GM12878 (cell line): ENCODE results near the gene RNF169. TPM values are rescaled to one million over a fixed set of nuclear protein-coding genes. Genes with fewer than 3 reads are reported as not detected.

Experiments used
- ATAC-seq: fragments of 200-7000 bp; cut with Tn5 transposase; 3 replicates; pipeline ENCODE4 v1.9.1; 2020; ENCODE audit warnings: mild to moderate bottlenecking, moderate library complexity
- BruUV-seq: library from RNA; stranded (reverse); fragments of 400-500 nt; replicated peaks from 2 replicates; lab custom pipeline; 2021; lab: Mats Ljungman, UMichigan
- CTCF ChIA-PET: fragments of 300-600 bp; sonication (Branson Sonifier 250); formaldehyde crosslinking; extraction: SDS; loops from one replicate; lab custom pipeline; 2021; ENCODE audit warnings: inconsistent platforms; lab: Yijun Ruan, JAX
- POLR2A ChIA-PET: fragments of 350-600 bp; formaldehyde crosslinking; extraction: SDS; loops from one replicate; lab custom pipeline; 2021; ENCODE audit warnings: inconsistent platforms; lab: Charles Lee
- RAD21 ChIA-PET: fragments of 300-600 bp; sonication (Branson Sonifier 250); formaldehyde crosslinking; loops from one replicate; lab custom pipeline; 2023; ENCODE audit warnings: antibody characterized with exemption; ENCODE audit not compliant: unreplicated experiment; lab: Charles Lee
- SMC1A ChIA-PET: fragments of 300-600 bp; sonication (Branson Sonifier 250); formaldehyde crosslinking; loops from one replicate; lab custom pipeline; 2023; ENCODE audit not compliant: unreplicated experiment, uncharacterized antibody; lab: Charles Lee
- DNase-seq: peaks from one replicate; pipeline ENCODE4 v3.0.0-alpha.2; 2011; ENCODE audit warnings: low read depth, low spot score
- FAIRE-seq: peaks from 3 replicates; lab custom pipeline; 2011; peaks lifted over from hg19 to GRCh38; lab: Jason Lieb, UNC
- H2AFZ ChIP-seq: 2 replicates; pipeline ENCODE4 v1.6.0; 2011; ENCODE audit warnings: low read depth, low read length, control low read depth; ENCODE audit not compliant: control insufficient read depth
- H3K27ac ChIP-seq: 2 replicates; pipeline ENCODE4 v1.5.1; 2011; ENCODE audit warnings: control low read depth; ENCODE audit not compliant: control insufficient read depth, insufficient read depth
- H3K27me3 ChIP-seq, 2 experiments: replicated peaks in 1 of 2; 2 replicates each; pipeline versions ENCODE4 v1.6.0 to v1.6.1; 2011; ENCODE audit warnings: low read length in 1 of 2; ENCODE audit not compliant: control insufficient read depth in 2 of 2, insufficient read depth in 2 of 2
- H3K36me3 ChIP-seq, 2 experiments: 2 replicates each; pipeline ENCODE4 v1.5.1; 2011; ENCODE audit warnings: low read length in 1 of 2; ENCODE audit not compliant: control insufficient read depth in 2 of 2, insufficient read depth in 2 of 2
- H3K4me1 ChIP-seq: 2 replicates; pipeline ENCODE4 v1.6.1; 2011; ENCODE audit warnings: mild to moderate bottlenecking, low read length, moderate library complexity, mixed read lengths; ENCODE audit not compliant: control insufficient read depth, insufficient read depth
- H3K4me2 ChIP-seq: 2 replicates; pipeline ENCODE4 v1.6.0; 2011; ENCODE audit warnings: control low read depth; ENCODE audit not compliant: control insufficient read depth, insufficient read depth
- H3K4me3 ChIP-seq: fragments of 200-600 bp; sonication (generic); 2 replicates; pipeline ENCODE4 v1.5.1; 2016
- H3K79me2 ChIP-seq: 2 replicates; pipeline ENCODE4 v1.6.0; 2011; ENCODE audit warnings: low read length; ENCODE audit not compliant: control insufficient read depth, insufficient read depth
- H3K9ac ChIP-seq: 2 replicates; pipeline ENCODE4 v1.8.0; 2011; ENCODE audit warnings: low read length, control low read depth, mixed read lengths; ENCODE audit not compliant: control insufficient read depth, insufficient read depth
- H3K9me3 ChIP-seq: replicated peaks from 3 replicates; pipeline ENCODE4 v1.5.1; 2011; ENCODE audit warnings: mild to moderate bottlenecking, low read length; ENCODE audit not compliant: control insufficient read depth, insufficient read depth
- H4K20me1 ChIP-seq: 2 replicates; pipeline ENCODE4 v1.6.0; 2011; ENCODE audit not compliant: control insufficient read depth, insufficient read depth
- ASH2L ChIP-seq: fragments of 300-600, 200-600 bp; sonication (generic); IDR thresholded peaks from 2 replicates; pipeline ENCODE4 v1.6.1; 2017; ENCODE audit warnings: low read depth, mild to moderate bottlenecking, borderline replicate concordance
- CBX3 ChIP-seq: fragments of 200-600 bp; sonication (generic); IDR thresholded peaks from 2 replicates; pipeline ENCODE4 v1.6.1; 2016; ENCODE audit warnings: low read depth, borderline replicate concordance
- EED ChIP-seq: sonication (generic); IDR thresholded peaks from 2 replicates; pipeline ENCODE4 v1.6.1; 2016; ENCODE audit warnings: antibody characterized with exemption, low read depth
- EGR1 ChIP-seq, 2 experiments: IDR thresholded peaks; 1 replicate in 1 of 2; 2 replicates in 1 of 2; pipeline ENCODE4 v1.6.1; 2011 to 2012; ENCODE audit warnings: low read depth in 2 of 2, low read length in 2 of 2, borderline replicate concordance in 1 of 2, mild to moderate bottlenecking in 1 of 2, moderate library complexity in 1 of 2
- FOS ChIP-seq: IDR thresholded peaks from 3 replicates; pipeline ENCODE4 v1.6.1; 2011; ENCODE audit warnings: borderline replicate concordance; ENCODE audit not compliant: insufficient read length; ENCODE audit errors: extremely low read depth
- FOXK2 ChIP-seq: fragments of 450-650 bp; IDR thresholded peaks from 2 replicates; pipeline ENCODE4 v1.6.1; 2017; ENCODE audit warnings: mild to moderate bottlenecking, moderate library complexity
- FOXM1 ChIP-seq: IDR thresholded peaks from 2 replicates; pipeline ENCODE4 v1.6.1; 2012; ENCODE audit warnings: low read depth, mild to moderate bottlenecking, inconsistent platforms, low read length, moderate library complexity
- GATAD2B ChIP-seq: fragments of 450-650 bp; conservative IDR thresholded peaks from 2 replicates; pipeline ENCODE4 v1.6.1; 2017; ENCODE audit warnings: low read depth, mild to moderate bottlenecking, moderate library complexity
- MAX ChIP-seq: IDR thresholded peaks from 2 replicates; pipeline ENCODE4 v1.6.1; 2012; ENCODE audit warnings: low read depth, low read length, improper control_type of control experiment
- SRF ChIP-seq, 2 experiments: IDR thresholded peaks; 2 replicates each; pipeline ENCODE4 v1.6.1; 2011; ENCODE audit warnings: low read depth in 2 of 2, low read length in 2 of 2, mild to moderate bottlenecking in 1 of 2, moderate library complexity in 1 of 2
- ZBTB33 ChIP-seq: fragments of 450-650 bp; IDR thresholded peaks from 2 replicates; pipeline ENCODE4 v1.6.1; 2017; ENCODE audit warnings: mild to moderate bottlenecking
- WGBS: methylation state at CpG from one replicate; pipeline ENCODE4 v1.1.6; 2016; ENCODE audit warnings: low lambda C conversion rate; ENCODE audit not compliant: insufficient replicate concordance, insufficient coverage; ENCODE audit errors: missing lambda C conversion rate; 5-methylcytosine and 5-hydroxymethylcytosine counted together
- in situ Hi-C: fragments of 300-500 bp; cut with MboI; formaldehyde crosslinking; loops from 9 replicates; pipeline ENCODE4 v1.14.3; 2018; ENCODE audit warnings: mixed read lengths
- intact Hi-C: fragments of 100-400 bp; cut with micrococcal nuclease; formaldehyde crosslinking; loops from one replicate; pipeline ENCODE4 v1.14.2; 2022; ENCODE audit not compliant: unreplicated experiment
- polyA plus RNA-seq, 11 experiments: library from polyadenylated mRNA; depleted of rRNA in 4 of 11; unstranded in 6 of 11; stranded (reverse) in 5 of 11; fragments of >200 nt; fragmentation: Nextera tagmentation in 4 of 11; fragmentation: Illumina TruSeq in 1 of 11; extraction: Ambion mirVana in 4 of 11; extraction: Trizol in 1 of 11; gene quantifications; 1 replicate in 1 of 11; 2 replicates in 10 of 11; pipeline versions ENCODE4 v1.2.1 to v1.2.3, GENCODE V29; 2011 to 2016; ENCODE audit warnings: inconsistent platforms in 2 of 11, missing spikeins in 2 of 11, low read depth in 1 of 11
- total RNA-seq, 4 experiments: library from RNA; depleted of rRNA in 3 of 4; stranded (reverse); fragments of >200 nt in 3 of 4; fragmentation: Illumina TruSeq in 1 of 4; extraction: Trizol in 1 of 4; gene quantifications; 2 replicates each; pipeline versions ENCODE4 v1.2.1 to v1.2.3, GENCODE V29; 2013 to 2021
- TF ChIP-seq, protein P1 (sequence below): fragments of 450-650 bp; formaldehyde crosslinking; IDR thresholded peaks from 2 replicates; pipeline ENCODE4 v1.4.0; 2022; ENCODE audit warnings: mild to moderate bottlenecking, moderate library complexity

The RNF169 gene
- total and polyA plus RNA-seq, 10 of the 15 experiments (the other 5 are each of a cell fraction or from before 2014, with no cell fraction given) = 0.32 to 13.2 (median 6.4) TPM

- POLR2A ChIA-PET = interaction anchor here (1.0 to 1.8 kb wide), 2 partner anchors 10 to 24 kb away, joined by 3 to 5 read pairs; no protein-coding TSS in a partner anchor
- SMC1A ChIA-PET = interaction anchor here (0.6 to 2.9 kb wide), 4 partner anchors 9 to 366 kb away, joined by 3 to 18 read pairs (median 4); no protein-coding TSS in a partner anchor
- FAIRE-seq (no peak), ATAC-seq (no peak), DNase-seq (no peak)
- BruUV-seq = no TSS peak
- H3K9me3 ChIP-seq = no peaks in the 10 kb centered on the region; the same call in 2 of the 3 replicates
- CTCF ChIA-PET = interaction anchor here (0.6 to 1.2 kb wide), 3 partner anchors 21 to 71 kb away, joined by 3 to 4 read pairs (median 4); no protein-coding TSS in a partner anchor
- no peak overlapping the region for H3K4me3 ChIP-seq
- H3K27me3 ChIP-seq = no peaks in the 10 kb centered on the region
- H3K27ac ChIP-seq = no peak overlapping the region
- no peak overlapping the region for H3K4me2 ChIP-seq
- no peaks in the 10 kb centered on the region for H3K36me3 ChIP-seq
- no peaks in the 10 kb centered on the region for H4K20me1 ChIP-seq
- no peak overlapping the region for H3K9ac ChIP-seq
- TF ChIP-seq SRF (IDR thresholded peaks at IDR 0.05; ENCODE audit: low read depth in 2 of 2, low read length in 2 of 2) (no peak), FOS (no peak)
- peaks cover 24% of the 10 kb centered on the region for H3K79me2 ChIP-seq
- intact Hi-C loops (no loop called here), in situ Hi-C loops (no loop called here)
- peaks cover 31% of the 10 kb centered on the region for H3K4me1 ChIP-seq
- no peak overlapping the region for H2AFZ ChIP-seq
- RAD21 ChIA-PET = interaction anchor here (1.1 to 1.5 kb wide), 2 partner anchors 18 to 19 kb away, joined by 3 to 4 read pairs; no protein-coding TSS in a partner anchor
Observed at GRCh38 chr11:74773476-74773875, 24.8 kb downstream of the RNF169 start.

GRCh38 chr11:74775762-74776161 is 27.1 kb downstream of the RNF169 start:
- ChIA-PET CTCF (no interaction called here), RAD21 (no interaction called here), POLR2A (interaction anchor here (0.5 kb wide), 1 partner anchor 542 kb away, joined by 3 read pairs; no protein-coding TSS in a partner anchor), SMC1A (interaction anchor here (0.6 to 1.5 kb wide), 3 partner anchors 21 to 288 kb away, joined by 3 to 5 read pairs (median 3); no protein-coding TSS in a partner anchor)
- in situ Hi-C loops = no loop called here
- no TSS peak for BruUV-seq
- ATAC-seq (no peak), FAIRE-seq (no peak), DNase-seq (no peak)
- H3K36me3 ChIP-seq = no peaks in the 10 kb centered on the region
- H3K4me2 ChIP-seq = no peak overlapping the region
- no peaks in the 10 kb centered on the region for H3K27me3 ChIP-seq
- H3K9me3 ChIP-seq = no peaks in the 10 kb centered on the region; the same call in 2 of the 3 replicates
- WGBS = 100% methylated on average over 1 of the region's 1 CpG
- no peak overlapping the region for H3K4me3 ChIP-seq
- H3K27ac ChIP-seq = no peak overlapping the region
- no peak overlapping the region for H3K9ac ChIP-seq
- H3K79me2 ChIP-seq = peaks cover 22% of the 10 kb centered on the region
- no peak overlapping the region for H2AFZ ChIP-seq
- intact Hi-C loops = no loop called here
- peaks cover 9% of the 10 kb centered on the region for H3K4me1 ChIP-seq
- no peaks in the 10 kb centered on the region for H4K20me1 ChIP-seq
- TF ChIP-seq, protein P1, sequence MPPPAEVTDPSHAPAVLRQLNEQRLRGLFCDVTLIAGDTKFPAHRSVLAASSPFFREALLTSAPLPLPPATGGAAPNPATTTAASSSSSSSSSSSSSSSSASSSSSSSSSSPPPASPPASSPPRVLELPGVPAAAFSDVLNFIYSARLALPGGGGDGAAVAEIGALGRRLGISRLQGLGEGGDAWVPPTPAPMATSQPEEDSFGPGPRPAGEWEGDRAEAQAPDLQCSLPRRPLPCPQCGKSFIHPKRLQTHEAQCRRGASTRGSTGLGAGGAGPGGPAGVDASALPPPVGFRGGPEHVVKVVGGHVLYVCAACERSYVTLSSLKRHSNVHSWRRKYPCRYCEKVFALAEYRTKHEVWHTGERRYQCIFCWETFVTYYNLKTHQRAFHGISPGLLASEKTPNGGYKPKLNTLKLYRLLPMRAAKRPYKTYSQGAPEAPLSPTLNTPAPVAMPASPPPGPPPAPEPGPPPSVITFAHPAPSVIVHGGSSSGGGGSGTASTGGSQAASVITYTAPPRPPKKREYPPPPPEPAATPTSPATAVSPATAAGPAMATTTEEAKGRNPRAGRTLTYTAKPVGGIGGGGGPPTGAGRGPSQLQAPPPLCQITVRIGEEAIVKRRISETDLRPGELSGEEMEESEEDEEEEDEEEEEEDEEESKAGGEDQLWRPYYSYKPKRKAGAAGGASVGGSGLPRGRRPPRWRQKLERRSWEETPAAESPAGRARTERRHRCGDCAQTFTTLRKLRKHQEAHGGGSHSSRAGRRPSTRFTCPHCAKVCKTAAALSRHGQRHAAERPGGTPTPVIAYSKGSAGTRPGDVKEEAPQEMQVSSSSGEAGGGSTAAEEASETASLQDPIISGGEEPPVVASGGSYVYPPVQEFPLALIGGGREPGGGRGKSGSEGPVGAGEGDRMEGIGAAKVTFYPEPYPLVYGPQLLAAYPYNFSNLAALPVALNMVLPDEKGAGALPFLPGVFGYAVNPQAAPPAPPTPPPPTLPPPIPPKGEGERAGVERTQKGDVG (CRISPR knock-in tag) = no peak
- TF ChIP-seq EGR1 (IDR thresholded peaks at IDR 0.05; ENCODE audit: borderline replicate concordance in 1 of 2, low read depth in 2 of 2, low read length in 2 of 2) (no peak), CBX3 (no peak), FOXM1 (no peak), ZBTB33 (no peak), EED (no peak), FOXK2 (no peak), MAX (no peak), GATAD2B (no peak), ASH2L (no peak)
